Neuronal stem cell (in vitro differentiated cells): ENCODE measurements around the gene DTYMK.

Experiments used
- DNase-seq: peaks from one replicate; pipeline ENCODE4 v3.0.0-alpha.2; 2013; ENCODE audit warnings: low spot score
- H2AFZ ChIP-seq: one replicate; pipeline ENCODE4 v1.6.1; 2013; ENCODE audit warnings: mild to moderate bottlenecking, low read length, inconsistent platforms
- H2AK5ac ChIP-seq: 2 replicates; pipeline ENCODE4 v1.6.1; 2013; ENCODE audit warnings: low read depth, mild to moderate bottlenecking, inconsistent platforms, low read length, moderate library complexity, mixed read lengths
- H2BK120ac ChIP-seq: 2 replicates; pipeline ENCODE4 v1.6.1; 2013; ENCODE audit warnings: low read depth, mild to moderate bottlenecking, inconsistent platforms, low read length, moderate library complexity, mixed read lengths
- H2BK12ac ChIP-seq: one replicate; pipeline ENCODE4 v1.6.1; 2013; ENCODE audit warnings: low read length, inconsistent platforms
- H2BK15ac ChIP-seq: 2 replicates; pipeline ENCODE4 v1.6.1; 2013; ENCODE audit warnings: mild to moderate bottlenecking, low read length, inconsistent platforms, mixed read lengths
- H2BK5ac ChIP-seq: one replicate; pipeline ENCODE4 v1.6.1; 2013; ENCODE audit warnings: inconsistent platforms, mild to moderate bottlenecking, low read length, moderate library complexity
- H3K14ac ChIP-seq: one replicate; pipeline ENCODE4 v1.6.1; 2013; ENCODE audit warnings: low read length, inconsistent platforms
- H3K18ac ChIP-seq: 2 replicates; pipeline ENCODE4 v1.6.1; 2013; ENCODE audit warnings: low read length, inconsistent platforms
- H3K23ac ChIP-seq: 2 replicates; pipeline ENCODE4 v1.6.1; 2013; ENCODE audit warnings: low read depth, mild to moderate bottlenecking, mixed read lengths, low read length, inconsistent platforms; ENCODE audit not compliant: poor library complexity
- H3K27ac ChIP-seq: replicated peaks from 3 replicates; pipeline ENCODE4 v1.5.1; 2013; ENCODE audit warnings: low read length, inconsistent platforms
- H3K27me3 ChIP-seq, 3 experiments: 2 replicates each; pipeline ENCODE4 v1.6.1; 2013; ENCODE audit warnings: low read length in 3 of 3, mild to moderate bottlenecking in 2 of 3, inconsistent platforms in 1 of 3, low read depth in 1 of 3, mixed read lengths in 1 of 3, moderate library complexity in 1 of 3; ENCODE audit not compliant: control insufficient read depth in 3 of 3, insufficient read depth in 3 of 3
- H3K36me3 ChIP-seq, 2 donors: replicated peaks in 1 of 2; 2 replicates each; pipeline ENCODE4 v1.6.1; 2013; ENCODE audit warnings: low read length in 2 of 2; ENCODE audit not compliant: control insufficient read depth in 2 of 2, insufficient read depth in 2 of 2
- H3K4ac ChIP-seq: 2 replicates; pipeline ENCODE4 v1.6.1; 2013; ENCODE audit warnings: inconsistent platforms, mild to moderate bottlenecking, low read length, moderate library complexity
- H3K4me1 ChIP-seq, 2 donors: 1 replicate in 1 of 2; 2 replicates in 1 of 2; pipeline ENCODE4 v1.6.1; 2013; ENCODE audit warnings: low read length in 2 of 2, low read depth in 1 of 2; ENCODE audit not compliant: control insufficient read depth in 2 of 2, insufficient read depth in 1 of 2
- H3K4me2 ChIP-seq: one replicate; pipeline ENCODE4 v1.6.1; 2013; ENCODE audit warnings: mild to moderate bottlenecking, low read length, inconsistent platforms; ENCODE audit not compliant: insufficient read depth, poor library complexity, severe bottlenecking
- H3K4me3 ChIP-seq, 2 donors: 2 replicates each; pipeline ENCODE4 v1.5.1; 2013; ENCODE audit warnings: low read length in 2 of 2, mild to moderate bottlenecking in 2 of 2, inconsistent platforms in 1 of 2, moderate library complexity in 1 of 2
- H3K79me1 ChIP-seq: one replicate; pipeline ENCODE4 v1.6.1; 2013; ENCODE audit warnings: low read depth, mild to moderate bottlenecking, inconsistent platforms, low read length, moderate library complexity
- H3K9ac ChIP-seq: one replicate; pipeline ENCODE4 v1.6.1; 2013; ENCODE audit warnings: mild to moderate bottlenecking, low read depth, low read length, inconsistent platforms; ENCODE audit not compliant: poor library complexity
- H3K9me3 ChIP-seq, 2 donors: replicated peaks in 1 of 2; 2 replicates each; pipeline versions ENCODE3 to v1.6.1; 2013; ENCODE audit warnings: low read length in 2 of 2, mild to moderate bottlenecking in 2 of 2, inconsistent platforms in 1 of 2, low read depth in 1 of 2, mixed read lengths in 1 of 2, moderate library complexity in 1 of 2; ENCODE audit not compliant: control insufficient read depth in 2 of 2, insufficient read depth in 1 of 2
- H4K8ac ChIP-seq: one replicate; pipeline ENCODE4 v1.6.1; 2013; ENCODE audit warnings: low read depth, mild to moderate bottlenecking, inconsistent platforms, low read length, moderate library complexity
- H4K91ac ChIP-seq: one replicate; pipeline ENCODE4 v1.6.1; 2013; ENCODE audit warnings: low read length, low read depth, mild to moderate bottlenecking, inconsistent platforms; ENCODE audit not compliant: poor library complexity
- WGBS, 2 donors: extraction: QIAGEN DNeasy Blood & Tissue Kit; methylation state at CpG; one replicate each; pipeline ENCODE4 v1.1.7; 2013; ENCODE audit warnings: missing lambda C conversion rate in 2 of 2, mixed read lengths in 1 of 2; ENCODE audit not compliant: insufficient read length in 2 of 2, insufficient replicate concordance in 1 of 2; ENCODE audit errors: extremely low coverage in 2 of 2; 5-methylcytosine and 5-hydroxymethylcytosine counted together

Gene DTYMK

DNA sequence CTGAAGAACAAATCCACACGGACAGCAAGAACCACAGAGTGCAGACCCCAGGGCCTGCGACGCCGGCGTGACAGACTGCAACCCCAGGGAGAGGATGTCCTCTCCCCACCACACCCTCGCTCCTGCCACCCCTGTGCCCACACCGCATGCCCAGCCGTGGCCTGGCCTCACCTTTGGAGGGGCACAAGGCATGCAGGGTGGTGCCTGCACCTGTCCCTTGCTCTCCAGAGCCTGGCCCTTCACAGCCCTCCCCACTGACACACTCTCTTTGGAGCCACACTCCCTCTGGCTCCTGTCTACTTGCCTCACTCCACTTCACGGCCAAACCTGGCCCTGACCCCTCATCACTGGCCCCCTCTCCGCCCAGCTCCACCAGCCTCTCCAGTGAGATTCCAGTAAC, 58.9 kb downstream of the DTYMK start:
- H2BK15ac ChIP-seq = no peak overlapping the region
- no peak overlapping the region for H2AFZ ChIP-seq
- no peak overlapping the region for H3K4me3 ChIP-seq
- no peak overlapping the region for H3K18ac ChIP-seq
- H2BK5ac ChIP-seq = no peak overlapping the region
- H3K27ac ChIP-seq = no peak overlapping the region
- H3K4ac ChIP-seq = no peak overlapping the region
- H3K79me1 ChIP-seq = peaks cover 11% of the 10 kb centered on the region
- H3K9ac ChIP-seq = no peak overlapping the region
- H4K8ac ChIP-seq = no peak overlapping the region
- no peak overlapping the region for H3K4me2 ChIP-seq
- no peak overlapping the region for H2BK120ac ChIP-seq
- H3K36me3 ChIP-seq = peaks cover 10 to 84% of the 10 kb centered on the region in 2 donors
- no peak overlapping the region for H4K91ac ChIP-seq
- no peak overlapping the region for H2BK12ac ChIP-seq
- no peaks in the 10 kb centered on the region for H3K4me1 ChIP-seq
- no peaks in the 10 kb centered on the region for H3K27me3 ChIP-seq
- H3K14ac ChIP-seq = no peak overlapping the region
- no peak for DNase-seq
- no peaks in the 10 kb centered on the region for H3K9me3 ChIP-seq
- no CpG with 5 or more reads among the region's 10 CpGs for WGBS, 2 donors
- peak overlapping the region; percentile 11 for H3K23ac ChIP-seq
- peak overlapping the region; percentile 26 for H2AK5ac ChIP-seq
